ENCODE measurements around the gene BUD13. TPM values are rescaled to one million over a fixed set of nuclear protein-coding genes. Genes with fewer than 3 reads are reported as not detected.

BUD13 gene
- total RNA-seq, 1 donor from 2014 or later = 21.4 TPM

DNA sequence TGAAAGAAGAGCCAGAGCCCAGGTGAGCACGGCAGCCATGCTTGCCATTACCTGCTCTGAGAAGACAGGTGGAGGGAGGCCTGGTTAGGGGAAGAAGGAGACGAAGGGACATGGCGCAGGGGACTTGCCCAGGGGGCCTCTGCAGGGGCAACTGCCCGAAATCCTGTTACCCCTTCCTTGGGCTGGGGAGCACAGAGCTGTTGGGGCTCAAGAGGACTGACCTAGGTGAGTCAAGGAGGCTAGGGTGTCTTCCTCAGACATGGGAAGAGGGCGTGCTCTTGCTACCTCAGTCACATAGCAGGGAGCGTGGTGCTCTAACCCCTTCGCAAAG, 19.0 kb upstream of the BUD13 start, which contains the start of gene APOA5:
Gene APOA5 (minus strand): TSS at position 67 of the 331 bp plus-strand sequence. CDS start 19 bp downstream, at position 48.
- Mint-ChIP-seq H3K27me3 (ENCODE audit: low read depth) (peaks cover 6% of the 10 kb centered on the region), H3K36me3 (peaks cover 2% of the 10 kb centered on the region), H3K9me3 (peaks cover under 1% of the 10 kb centered on the region), H3K27ac (no peak within 1 kb of the TSS), H3K4me1 (peaks cover 16% of the 10 kb centered on the region), H3K4me3 (peak within 1 kb of the TSS; percentile 20)
- TF ChIP-seq, protein P1, sequence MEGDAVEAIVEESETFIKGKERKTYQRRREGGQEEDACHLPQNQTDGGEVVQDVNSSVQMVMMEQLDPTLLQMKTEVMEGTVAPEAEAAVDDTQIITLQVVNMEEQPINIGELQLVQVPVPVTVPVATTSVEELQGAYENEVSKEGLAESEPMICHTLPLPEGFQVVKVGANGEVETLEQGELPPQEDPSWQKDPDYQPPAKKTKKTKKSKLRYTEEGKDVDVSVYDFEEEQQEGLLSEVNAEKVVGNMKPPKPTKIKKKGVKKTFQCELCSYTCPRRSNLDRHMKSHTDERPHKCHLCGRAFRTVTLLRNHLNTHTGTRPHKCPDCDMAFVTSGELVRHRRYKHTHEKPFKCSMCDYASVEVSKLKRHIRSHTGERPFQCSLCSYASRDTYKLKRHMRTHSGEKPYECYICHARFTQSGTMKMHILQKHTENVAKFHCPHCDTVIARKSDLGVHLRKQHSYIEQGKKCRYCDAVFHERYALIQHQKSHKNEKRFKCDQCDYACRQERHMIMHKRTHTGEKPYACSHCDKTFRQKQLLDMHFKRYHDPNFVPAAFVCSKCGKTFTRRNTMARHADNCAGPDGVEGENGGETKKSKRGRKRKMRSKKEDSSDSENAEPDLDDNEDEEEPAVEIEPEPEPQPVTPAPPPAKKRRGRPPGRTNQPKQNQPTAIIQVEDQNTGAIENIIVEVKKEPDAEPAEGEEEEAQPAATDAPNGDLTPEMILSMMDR (IDR thresholded peaks at IDR 0.05; ENCODE audit: unreplicated experiment) = no peak
- no peak for DNase-seq (ENCODE audit: low spot score in 2 of 2, unreplicated experiment in 2 of 2)

DNA sequence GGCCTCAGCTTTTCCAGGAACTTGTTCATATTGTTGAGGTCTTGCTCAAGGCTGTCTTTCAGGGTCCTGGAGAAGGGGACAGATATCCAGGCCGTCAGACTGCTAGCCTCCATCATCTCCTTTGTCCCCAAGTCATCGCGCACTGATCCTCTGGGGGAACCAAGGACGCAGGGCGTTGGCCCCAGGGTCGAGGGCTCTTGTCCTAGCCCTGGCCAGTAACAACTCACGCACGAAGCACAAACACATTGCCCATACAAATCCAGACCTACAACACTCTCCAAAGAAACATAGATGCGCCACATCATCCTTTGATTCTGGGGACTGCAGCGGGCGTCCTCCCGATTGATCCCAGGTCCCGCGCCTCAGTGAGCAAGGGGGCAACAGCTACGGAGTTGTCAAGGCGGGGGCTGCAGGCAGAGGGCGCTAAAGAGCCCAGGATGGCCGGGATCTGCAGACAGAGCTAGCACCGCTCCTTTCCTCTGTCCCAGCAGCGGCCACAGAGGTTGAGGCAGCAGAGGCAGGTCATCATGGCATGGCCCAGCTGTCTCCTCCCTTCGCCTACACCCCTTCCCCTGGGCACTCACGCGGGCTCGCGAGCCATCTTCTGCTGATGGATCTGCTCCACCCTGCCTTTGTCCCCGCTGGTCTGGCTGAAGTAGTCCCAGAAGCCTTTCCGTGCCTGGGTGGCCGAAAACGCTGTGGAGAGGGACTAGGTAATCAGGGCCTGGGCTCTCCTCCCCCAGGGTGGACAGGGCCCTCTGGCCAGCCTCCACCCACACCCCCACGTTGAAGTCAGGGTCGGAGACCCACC, 18.4 kb upstream of the BUD13 start:
- H3K9me3 Mint-ChIP-seq = no peaks in the 10 kb centered on the region
- DNase-seq (ENCODE audit: low spot score in 2 of 2, unreplicated experiment in 2 of 2) = peak; percentile 64 to 90
- H3K4me3 Mint-ChIP-seq = peak overlapping the region; percentile 20
- peaks cover 2% of the 10 kb centered on the region for H3K36me3 Mint-ChIP-seq
- H3K27ac Mint-ChIP-seq = no peak overlapping the region
- peaks cover 18% of the 10 kb centered on the region for H3K4me1 Mint-ChIP-seq
- peaks cover 6% of the 10 kb centered on the region for H3K27me3 Mint-ChIP-seq (ENCODE audit: low read depth)
- TF ChIP-seq, protein P1 (IDR thresholded peaks at IDR 0.05; ENCODE audit: unreplicated experiment) = peak; percentile 77

DNA sequence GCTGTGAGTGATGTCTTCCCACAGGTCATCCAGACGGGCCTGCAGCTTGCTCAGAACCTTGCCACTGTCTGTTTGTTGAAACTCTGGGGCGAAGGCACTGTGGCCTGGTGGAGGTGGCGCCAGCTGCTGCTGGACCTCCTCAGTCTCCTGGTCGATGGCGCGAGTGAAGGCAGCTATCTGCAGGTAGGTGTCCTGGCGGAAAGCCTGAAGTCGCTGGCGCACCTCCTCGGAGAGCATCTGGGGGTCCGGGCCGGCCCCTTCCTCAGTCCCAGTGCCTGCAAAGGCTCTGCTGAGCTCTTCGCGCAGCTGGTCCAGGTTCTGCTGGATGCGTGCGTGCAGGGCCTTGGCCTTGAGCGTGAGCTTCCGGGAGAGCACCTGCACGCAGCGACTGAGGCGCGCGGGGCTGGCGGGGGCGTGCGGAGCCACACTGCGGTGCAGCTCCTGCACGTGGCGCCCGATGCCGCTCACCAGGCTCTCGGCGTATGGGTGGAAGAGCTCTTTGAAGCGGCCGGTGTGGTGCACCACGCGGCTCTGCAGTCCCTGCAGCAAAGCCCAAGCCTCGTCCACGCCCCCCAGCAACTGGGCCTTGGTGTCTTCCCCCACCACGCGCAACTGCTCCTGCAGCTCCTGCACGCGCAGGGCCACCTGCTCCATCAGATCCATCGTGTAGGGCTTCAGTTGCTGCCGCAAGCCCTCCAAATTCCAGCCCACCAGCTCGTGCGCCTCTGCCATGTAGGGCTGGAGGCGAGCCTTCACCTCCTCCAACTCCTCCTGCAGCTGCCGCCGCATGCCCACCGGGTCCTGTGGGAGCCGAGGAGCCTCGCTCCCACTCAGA, 17.6 kb upstream of the BUD13 start:
- Mint-ChIP-seq H3K36me3 (peaks cover 4% of the 10 kb centered on the region), H3K4me1 (peaks cover 18% of the 10 kb centered on the region), H3K27ac (no peak overlapping the region), H3K27me3 (ENCODE audit: low read depth) (peaks cover 6% of the 10 kb centered on the region), H3K9me3 (no peaks in the 10 kb centered on the region), H3K4me3 (peak overlapping the region; percentile 5)
- DNase-seq (ENCODE audit: low spot score in 2 of 2, unreplicated experiment in 2 of 2) = no peak
- TF ChIP-seq, protein P1 (IDR thresholded peaks at IDR 0.05; ENCODE audit: unreplicated experiment) = no peak

DNA sequence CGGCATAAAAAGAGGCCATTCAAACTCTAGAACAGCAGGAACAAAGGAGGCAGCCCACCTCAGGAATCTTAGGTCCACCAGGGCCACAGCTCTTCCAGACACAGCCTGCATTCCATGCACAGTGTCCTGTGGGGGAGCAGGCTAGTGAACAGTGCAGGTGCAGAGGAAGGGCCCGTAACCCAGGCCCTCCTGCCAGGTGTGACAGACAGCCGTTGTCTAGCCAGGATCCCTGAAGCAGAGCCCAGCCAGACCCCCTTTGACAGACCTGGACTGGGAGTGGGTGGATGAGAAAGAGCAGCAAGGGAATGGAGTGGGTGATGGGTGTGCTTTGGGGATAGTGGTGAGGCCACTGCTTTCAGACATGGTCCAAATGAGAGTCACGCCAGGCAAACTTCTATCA, 16.2 kb upstream of the BUD13 start:
- no peak for DNase-seq (ENCODE audit: low spot score in 2 of 2, unreplicated experiment in 2 of 2)
- Mint-ChIP-seq H3K4me1 (peaks cover 18% of the 10 kb centered on the region), H3K27ac (no peak overlapping the region), H3K36me3 (peaks cover 18% of the 10 kb centered on the region), H3K9me3 (no peaks in the 10 kb centered on the region), H3K27me3 (ENCODE audit: low read depth) (peaks cover 6% of the 10 kb centered on the region), H3K4me3 (peak overlapping the region; percentile 99)
- TF ChIP-seq, protein P1 (IDR thresholded peaks at IDR 0.05; ENCODE audit: unreplicated experiment) = no peak

DNA sequence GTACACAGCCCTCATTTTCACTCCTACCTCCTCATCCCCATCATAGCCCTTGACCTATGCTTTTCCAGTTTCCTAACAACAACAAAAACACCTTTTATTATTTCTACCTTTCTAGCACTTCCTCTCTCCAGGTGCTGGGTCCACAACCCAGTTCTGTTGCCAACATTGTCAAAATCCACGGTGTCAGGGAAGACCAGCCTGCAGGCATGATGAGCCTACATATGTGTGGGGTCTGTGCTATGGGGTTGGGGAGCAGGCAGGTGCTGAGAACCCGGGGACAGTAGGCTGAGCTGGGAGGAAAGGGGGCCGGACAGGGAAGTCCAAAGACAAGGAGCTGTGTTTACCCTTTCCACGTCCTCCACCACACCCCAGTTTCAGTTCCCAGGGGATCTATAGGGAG, 15.7 kb upstream of the BUD13 start:
- peaks cover 6% of the 10 kb centered on the region for H3K27me3 Mint-ChIP-seq (ENCODE audit: low read depth)
- no peaks in the 10 kb centered on the region for H3K9me3 Mint-ChIP-seq
- TF ChIP-seq, protein P1 (IDR thresholded peaks at IDR 0.05; ENCODE audit: unreplicated experiment) = no peak
- DNase-seq (ENCODE audit: low spot score in 2 of 2, unreplicated experiment in 2 of 2) = no peak
- peaks cover 18% of the 10 kb centered on the region for H3K4me1 Mint-ChIP-seq
- H3K27ac Mint-ChIP-seq = peak overlapping the region; percentile 97
- H3K36me3 Mint-ChIP-seq = peaks cover 19% of the 10 kb centered on the region
- peak overlapping the region; percentile 99 for H3K4me3 Mint-ChIP-seq
